ENCODE data around the gene RNU1-1.
"Not testable (repeated sequence)": the region's sequence is repeated elsewhere in the genome, so short reads cannot be mapped to it uniquely, and the experiment has no call there.

Gene RNU1-1
- 1.3 to 3.7 reads per million in 2 experiments for total RNA-seq

DNA sequence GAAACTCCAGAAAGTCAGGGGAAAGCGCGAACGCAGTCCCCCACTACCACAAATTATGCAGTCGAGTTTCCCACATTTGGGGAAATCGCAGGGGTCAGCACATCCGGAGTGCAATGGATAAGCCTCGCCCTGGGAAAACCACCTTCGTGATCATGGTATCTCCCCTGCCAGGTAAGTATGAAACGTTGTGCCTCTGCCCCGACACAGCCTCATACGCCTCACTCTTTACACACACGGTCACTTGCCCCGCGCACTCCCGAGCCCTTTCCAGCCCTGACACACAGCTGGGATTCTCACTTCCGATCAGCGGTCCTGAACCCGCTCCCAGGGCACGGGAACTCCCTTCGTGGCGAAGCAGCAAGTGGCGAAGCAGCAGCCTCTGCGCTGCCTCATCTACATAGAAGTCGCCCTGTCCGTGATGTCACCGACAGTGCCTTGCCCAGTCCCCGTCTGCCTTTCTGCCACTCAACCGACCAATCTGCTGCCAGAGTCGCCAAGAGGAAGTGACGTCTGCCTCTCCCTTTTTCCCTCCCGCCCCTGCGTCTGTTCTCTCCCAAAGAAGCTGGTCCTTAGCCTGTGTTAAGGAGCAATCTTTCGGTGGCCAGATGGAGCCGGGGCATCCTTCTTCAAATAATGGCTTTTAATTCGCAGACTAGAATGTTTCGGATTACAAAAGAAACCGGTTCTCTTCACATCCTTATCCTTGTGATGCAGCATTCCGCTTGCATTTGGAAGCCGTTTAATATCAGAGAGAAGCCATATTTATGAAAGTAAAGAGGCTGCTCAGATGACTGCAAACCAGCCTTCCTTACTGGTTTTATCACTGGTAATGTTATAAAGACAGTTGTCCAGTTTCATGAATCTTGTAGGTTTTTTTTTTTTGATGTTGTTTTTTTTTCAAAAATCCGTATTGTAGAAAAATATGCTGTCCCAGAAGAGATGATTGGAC, at the start of gene RNU1-1:
Gene RNU1-1, minus strand, starts transcription at position 179 of the 949 bp plus-strand sequence.
- peak; percentile 63 for DNase-seq (ENCODE audit: low read depth)

DNA sequence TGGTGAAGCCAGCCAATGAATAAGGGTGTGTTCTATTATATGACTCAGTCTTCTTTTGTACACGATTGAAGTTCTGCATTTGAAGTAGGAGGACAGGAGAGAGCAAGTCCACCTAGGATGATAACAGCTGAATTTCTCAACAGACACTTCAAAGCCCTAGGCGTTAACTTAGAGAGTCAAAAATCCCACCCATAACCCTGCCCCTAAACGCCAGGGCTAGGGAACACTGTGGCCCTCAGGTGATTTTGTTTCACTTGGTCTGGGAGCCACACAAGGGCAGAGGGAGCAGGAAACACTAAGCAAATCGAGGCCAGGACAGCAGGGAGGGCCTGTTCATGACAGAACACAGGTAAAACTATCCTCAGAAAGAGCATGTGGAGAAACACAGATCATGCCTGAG, 47.0 kb upstream of the RNU1-1 start:
- not testable (repeated sequence) for DNase-seq (ENCODE audit: low read depth)

DNA sequence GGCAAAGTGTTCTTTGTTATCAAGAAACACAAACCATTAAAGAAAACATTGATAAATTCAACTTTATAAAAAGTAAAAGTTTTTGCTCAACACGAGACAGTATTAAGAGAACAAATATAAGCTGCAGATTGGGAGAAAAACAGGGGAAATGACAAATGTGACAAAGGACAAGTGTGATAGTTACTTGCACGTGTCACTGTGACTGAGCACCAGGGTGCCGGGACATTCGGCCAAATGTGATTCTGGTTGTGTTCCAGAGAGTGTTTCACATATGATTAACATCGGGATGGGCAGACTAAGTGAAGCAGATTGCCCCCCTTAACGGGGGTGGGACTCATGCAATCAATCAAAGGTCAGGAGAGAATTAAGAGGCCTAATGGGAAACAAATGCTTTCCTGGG, 46.4 kb upstream of the RNU1-1 start:
- DNase-seq (ENCODE audit: low read depth): not testable (repeated sequence)

DNA sequence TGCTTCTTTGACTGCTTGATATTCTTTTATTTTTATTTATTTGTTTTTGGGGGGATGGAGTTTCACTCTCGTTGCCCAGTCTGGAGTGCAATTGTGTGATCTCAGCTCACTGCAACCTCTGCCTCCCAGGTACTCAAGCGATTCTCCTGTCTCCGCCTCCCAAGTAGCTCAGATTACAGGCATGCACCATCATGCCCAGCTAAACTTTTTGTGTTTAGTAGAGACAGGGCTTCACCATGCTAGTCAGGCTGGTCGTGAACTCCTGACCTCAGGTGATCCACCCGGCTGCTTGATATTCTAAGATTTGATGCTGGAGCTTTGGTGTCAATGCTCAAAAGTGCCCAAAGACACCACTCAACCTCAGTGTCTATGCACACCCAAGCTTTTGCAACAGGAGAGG, 45.6 kb upstream of the RNU1-1 start:
- not testable (repeated sequence) for DNase-seq (ENCODE audit: low read depth)

DNA sequence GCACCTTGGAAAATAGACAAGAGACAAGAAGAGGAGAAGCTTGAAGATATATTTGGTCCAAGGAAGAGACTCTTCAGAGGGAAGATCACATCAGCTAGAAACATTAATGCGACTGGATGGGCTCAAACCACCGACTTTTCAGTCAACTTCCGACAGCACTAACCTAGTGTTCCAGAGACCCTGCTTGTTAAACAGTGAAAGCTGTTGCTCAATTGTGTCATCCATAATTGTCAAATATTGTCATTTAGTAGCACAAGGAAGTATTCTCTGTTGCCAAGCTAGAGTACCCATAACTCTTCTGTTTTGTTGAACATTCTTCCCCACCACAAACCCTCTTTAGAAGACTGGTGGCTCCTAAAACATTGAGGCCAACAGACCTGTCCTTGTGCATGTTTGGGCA, 42.9 kb upstream of the RNU1-1 start:
- not testable (repeated sequence) for DNase-seq (ENCODE audit: low read depth)

DNA sequence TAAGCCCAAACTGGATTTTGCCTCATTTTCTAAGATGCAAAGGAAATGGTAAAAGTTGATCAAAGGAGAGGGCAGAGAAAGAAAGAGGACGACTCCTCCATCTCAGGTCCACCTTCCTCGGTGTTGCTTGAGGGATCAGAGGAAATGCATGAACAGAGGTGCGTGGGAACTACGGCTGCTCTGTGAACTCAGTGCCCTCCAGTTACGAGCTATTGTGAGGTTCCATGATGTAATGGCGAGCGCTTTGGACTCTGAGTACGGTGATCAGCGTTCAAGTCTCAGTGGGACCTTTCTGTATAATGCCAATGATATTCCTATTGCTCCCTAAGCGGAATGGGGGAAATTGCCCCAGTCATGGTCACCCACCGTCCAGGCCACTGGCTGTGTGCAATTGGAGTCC, 39.2 kb upstream of the RNU1-1 start:
- not testable (repeated sequence) for DNase-seq (ENCODE audit: low read depth)

DNA sequence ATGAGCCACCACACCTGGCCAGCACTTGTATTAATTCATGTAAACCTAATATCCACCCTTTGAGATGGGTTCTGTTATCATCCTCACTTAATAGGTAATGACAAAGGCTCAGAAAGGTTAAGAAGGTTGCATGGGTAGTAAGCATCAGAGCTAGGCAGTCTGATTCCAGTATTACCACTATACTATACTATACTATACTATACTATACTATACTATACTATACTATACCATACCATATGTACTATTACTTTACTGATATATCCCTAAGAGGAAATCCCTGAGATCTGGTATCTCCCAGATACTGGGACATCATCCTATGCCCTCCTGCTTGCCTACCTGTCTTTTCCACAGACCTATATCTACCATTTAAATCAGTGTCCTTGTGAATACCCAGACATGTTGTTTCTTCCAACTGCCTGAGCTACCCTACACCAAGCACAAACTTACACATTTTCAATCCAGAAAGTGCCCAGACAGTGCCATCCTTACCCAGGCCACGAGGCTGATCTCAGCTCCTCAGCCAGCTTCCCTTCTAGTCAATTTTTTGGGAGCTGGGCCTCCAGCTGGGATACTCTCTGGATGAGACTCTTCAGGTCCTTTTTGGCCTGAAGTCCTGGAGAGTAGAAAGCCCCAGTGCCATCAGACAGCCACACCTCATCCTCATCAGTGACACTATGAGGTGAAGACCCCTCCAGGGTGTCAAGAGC, 36.3 kb upstream of the RNU1-1 start:
- DNase-seq (ENCODE audit: low read depth): not testable (repeated sequence)

DNA sequence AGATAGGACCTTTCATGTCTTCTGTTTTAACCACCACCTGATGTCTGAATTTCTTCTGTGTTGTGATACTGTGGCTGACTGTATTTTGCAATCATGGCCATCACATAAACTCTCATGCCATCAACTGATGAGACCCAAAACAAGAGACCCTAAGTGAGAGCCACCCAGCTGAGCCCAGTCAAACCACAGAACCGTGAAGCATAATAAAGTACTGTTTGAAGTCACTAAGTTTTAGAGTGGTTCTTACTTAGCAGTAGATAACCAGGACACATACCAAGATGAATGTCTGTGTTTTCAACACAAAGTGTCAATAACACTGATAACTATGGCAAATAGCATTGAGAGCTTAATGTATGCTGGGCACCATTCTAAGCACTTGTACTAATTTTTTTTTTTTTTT, 35.5 kb upstream of the RNU1-1 start:
- not testable (repeated sequence) for DNase-seq (ENCODE audit: low read depth)

DNA sequence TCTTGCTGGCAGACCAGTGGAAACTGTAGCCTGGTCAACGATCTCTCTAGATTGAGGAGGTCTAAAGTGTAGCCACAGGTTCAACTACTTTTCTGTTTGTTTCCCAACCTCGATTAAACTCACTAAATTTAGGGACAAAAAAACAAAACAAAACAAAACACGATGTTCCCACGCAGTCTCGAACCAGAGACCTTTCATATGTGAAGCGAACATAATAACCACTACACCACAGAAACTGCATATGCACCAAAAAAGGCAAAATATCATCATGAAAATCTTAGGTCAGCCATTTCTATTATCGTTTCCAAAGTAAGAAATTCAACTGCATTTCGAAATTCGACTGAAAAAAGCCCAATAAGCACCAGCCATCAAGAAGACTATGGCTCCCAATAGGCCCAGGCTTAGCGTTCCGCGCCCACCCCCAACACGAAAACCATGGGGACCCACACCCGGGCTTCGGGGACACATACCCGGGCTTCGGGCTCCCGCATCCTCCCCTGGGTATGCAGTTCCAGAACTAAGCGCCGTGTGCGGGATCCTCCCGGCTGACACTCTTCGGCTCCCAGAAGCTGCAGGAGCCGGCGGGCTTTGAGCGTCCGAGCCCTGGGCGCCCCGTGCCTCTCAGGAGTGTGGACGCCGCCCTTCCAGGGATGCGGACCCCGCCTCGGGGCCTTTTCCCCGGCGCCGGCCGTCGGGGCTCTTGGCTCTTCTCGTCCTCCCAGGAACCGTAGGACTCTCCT, 33.6 kb upstream of the RNU1-1 start:
- not testable (repeated sequence) for DNase-seq (ENCODE audit: low read depth)

DNA sequence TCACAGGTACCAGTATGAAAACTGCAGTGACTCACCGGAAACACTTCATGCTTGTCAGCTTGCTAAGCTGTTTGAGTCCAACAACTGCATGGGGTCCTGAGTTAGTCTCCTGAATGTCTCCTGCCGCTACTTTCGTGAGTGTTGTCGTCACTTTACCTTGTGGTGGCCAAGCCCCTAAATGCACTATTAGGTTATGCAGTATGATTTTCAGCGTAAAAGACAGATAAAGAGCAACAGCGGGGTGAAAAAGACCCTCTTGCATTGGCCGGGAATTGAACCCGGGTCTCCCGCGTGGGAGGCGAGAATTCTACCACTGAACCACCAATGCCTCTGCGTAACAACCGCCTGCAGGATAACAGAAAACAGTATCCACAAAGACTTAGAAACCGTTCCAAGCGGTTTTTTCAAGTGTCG, 31.6 kb upstream of the RNU1-1 start:
- not testable (repeated sequence) for DNase-seq (ENCODE audit: low read depth)

DNA sequence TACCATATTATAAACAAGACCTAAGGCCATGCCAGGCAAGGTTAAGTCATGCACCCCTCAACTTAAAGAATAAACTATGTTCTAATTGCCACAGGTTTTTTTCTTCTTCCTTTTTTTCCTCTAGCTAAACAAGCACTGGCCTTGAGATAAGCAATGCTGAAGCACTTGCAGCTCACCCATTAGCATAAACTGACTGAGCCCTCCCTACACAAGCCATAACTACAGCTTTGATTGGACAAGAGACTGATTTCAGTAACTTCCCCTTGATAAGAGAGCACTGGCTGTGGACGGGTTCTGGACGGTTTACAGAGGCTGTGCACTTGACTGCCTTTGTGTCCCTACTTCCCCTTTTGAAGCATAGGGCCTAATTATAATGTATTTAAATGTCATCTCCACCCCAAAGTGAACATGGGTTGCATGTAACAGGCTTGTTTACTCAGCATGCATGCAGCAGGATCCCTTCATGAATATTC, 26.4 kb upstream of the RNU1-1 start:
- not testable (repeated sequence) for DNase-seq (ENCODE audit: low read depth)

DNA sequence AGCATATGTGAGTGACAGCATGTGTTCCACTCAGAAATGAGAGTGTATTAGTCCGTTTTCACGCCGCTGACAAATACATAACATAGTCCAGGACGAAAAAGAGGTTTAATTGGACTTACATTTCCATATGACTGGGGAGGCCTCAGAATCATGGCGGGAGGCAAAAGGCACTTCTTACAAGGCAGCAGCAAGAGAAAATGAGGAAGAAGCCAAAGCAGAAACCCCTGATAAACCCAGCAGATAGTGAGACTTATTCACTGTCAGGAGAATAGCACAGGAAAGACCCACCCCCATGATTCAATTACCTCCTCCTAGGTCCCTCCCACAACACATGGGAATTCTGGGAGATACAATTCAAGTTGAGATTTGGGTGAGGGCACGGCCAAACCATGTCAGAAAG, 23.4 kb upstream of the RNU1-1 start:
- DNase-seq (ENCODE audit: low read depth): not testable (repeated sequence)

DNA sequence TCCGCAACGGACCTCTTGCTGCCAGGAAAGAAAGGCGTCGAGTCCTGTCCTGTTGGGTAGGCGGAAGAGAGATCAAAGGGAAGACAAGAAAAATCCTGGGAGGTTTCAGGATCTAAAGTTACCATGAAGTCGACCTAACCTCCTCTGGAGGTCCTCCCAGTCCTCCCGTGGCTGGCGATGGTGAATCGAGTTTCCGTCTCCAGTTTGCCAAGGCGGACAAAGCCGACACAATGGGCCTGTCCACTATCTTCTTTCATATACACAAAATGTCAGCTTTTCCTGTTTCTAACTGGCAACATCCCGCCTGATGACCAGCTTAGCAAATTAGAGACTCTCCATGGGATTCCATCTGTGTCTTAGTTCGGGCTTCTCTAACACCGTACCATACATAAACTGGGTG, 22.7 kb upstream of the RNU1-1 start:
- DNase-seq (ENCODE audit: low read depth): not testable (repeated sequence)

DNA sequence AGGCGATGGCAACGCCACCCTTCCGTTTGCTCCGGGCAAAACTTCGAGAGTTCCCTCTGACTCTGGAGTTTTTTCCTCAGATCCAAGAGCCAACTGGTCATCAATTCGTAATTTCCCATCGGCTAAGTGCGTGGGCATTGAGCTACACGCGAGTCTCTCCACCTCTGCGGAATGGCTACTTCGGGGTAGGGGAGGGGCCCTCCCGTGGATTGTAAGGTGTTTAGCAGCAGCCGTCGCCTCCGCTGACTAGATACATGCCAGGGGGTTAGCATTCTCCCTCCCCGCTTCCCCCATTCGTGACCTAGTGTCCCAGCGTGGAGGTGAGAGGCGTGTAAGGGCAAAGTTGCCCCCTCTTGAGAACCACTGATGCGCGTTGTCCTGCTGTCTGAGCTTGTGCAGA, 21.8 kb upstream of the RNU1-1 start:
- not testable (repeated sequence) for DNase-seq (ENCODE audit: low read depth)

DNA sequence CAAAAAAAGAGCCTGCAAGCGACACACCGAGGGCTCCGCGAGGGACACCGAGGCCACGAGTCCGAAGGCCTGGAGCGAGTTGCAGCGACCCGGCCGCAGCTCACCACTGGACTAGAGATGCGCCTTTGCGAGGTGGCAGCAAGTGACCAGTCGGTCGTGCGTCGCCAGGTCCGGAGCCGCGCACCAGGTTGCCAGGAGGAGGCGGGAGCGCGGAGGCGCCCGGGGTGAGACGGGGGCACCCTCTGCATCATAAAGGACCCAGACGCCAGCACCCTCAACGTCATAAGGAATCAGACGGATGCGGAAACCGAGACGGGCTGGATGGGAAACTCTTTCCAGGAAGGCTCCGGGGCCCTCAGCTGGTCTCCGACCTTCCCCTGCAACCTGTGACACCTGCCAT, 21.4 kb upstream of the RNU1-1 start:
- not testable (repeated sequence) for DNase-seq (ENCODE audit: low read depth)

DNA sequence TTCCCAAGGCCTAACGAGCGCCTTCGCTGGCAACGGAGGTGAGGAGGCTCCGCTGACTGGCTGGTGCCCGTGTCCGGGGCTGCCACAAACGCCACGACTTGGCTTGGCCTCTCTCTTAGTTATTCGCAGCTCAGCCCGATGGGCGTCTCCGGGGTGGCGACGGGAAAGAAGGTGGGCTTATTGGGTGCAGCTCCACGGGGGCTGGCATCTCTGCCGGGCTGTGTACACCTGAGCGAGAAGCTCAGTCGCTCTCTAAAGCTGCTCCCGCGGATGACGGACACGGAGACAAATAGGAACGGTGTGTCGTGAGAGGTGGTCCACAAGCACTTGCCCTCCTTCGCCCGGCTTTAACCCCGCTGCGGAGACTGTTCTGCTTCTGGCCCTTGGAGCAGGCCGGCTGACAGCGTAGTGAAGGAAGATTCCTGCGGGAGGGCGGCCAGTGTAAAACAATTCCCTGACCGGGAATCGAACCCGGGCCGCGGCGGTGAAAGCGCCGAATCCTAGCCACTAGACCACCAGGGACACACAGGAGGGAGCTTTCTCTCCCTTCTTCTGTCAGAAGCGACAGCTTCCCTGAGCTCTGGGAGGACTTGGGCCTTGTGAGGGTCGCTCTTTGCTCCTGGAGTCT, 20.9 kb upstream of the RNU1-1 start:
- DNase-seq (ENCODE audit: low read depth): not testable (repeated sequence)

DNA sequence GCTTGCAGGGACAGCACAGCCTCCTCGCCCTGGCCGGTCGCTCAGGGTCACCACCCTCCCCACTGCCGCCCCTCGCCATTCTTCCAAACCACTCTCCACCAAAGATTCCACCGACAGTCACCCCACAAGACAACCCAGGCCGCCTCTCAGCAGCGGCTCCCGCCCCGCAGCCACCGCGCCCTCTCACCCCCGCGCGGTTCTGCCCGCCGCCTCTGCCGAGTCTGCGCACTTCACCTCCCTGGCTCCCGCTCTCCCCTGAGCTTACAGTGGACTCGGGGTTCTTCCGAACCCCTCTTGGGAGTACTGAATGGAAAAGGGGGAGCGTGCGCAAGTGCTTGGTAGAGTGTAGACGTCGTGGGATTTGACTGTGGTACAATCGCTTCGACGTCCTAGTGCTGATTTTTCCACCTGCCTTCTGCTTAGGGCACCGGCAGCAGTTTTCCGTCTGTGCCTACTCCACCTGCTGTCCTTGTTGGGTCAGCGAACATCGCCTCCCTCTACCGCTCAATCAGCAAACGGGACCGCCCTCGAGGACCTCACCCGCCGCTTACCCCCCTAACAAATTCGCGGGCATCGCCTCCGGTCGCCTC, 20.2 kb upstream of the RNU1-1 start:
- DNase-seq (ENCODE audit: low read depth): not testable (repeated sequence)

DNA sequence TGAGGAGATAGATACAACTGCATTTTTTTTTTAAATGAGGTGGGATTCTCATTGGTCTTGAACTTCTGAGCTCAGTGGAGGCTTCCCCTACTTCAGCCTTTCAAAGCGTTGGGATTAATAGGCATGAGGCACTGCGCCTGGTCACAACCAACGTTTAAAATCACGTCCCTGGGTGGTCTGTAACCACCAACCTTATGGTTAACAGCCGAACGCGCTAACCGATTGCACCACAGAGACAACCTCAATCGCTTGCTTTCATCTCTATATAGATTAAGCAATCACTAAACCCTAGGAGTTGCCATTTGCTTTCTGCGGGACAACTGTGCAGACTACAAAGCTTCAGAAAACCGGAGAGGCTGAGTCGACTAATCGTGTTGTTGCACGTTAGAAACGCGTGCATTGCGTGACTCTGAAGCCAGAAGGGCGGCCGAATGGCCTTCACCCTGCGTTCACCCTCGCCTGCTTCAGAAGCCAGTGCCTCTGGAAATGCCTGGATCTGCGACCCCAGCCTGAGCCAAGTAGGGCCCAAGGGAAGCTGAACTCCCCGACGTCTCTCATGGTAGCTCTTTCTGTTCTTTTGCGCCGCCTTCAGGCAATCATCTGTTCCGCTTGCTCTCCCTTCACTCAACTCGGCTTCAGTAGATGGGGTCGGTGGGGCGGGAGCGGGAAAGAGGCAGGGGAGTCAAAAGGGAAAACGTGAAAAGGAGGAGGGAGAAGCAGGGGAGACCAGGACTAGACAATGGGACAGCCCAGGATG, 18.3 kb upstream of the RNU1-1 start:
- DNase-seq (ENCODE audit: low read depth): not testable (repeated sequence)

DNA sequence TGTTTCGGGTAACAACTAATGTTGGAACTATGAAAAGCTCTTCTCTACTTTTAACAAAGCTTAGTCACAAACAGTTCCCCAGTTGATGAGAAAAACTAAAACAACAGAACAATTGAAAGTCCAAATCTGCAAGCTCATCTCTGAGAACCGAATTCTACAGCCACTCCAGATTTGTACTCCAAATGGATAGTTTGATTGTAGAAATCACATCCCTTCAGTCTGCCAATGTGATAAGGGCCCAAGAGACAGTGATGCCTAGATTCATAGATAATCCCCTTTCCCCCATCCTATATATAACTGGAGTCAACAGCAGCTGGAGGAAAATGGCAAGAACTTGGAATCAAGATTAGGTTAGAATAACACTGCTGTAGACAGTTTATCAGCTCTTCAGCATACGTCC, 14.3 kb upstream of the RNU1-1 start:
- DNase-seq (ENCODE audit: low read depth): not testable (repeated sequence)

DNA sequence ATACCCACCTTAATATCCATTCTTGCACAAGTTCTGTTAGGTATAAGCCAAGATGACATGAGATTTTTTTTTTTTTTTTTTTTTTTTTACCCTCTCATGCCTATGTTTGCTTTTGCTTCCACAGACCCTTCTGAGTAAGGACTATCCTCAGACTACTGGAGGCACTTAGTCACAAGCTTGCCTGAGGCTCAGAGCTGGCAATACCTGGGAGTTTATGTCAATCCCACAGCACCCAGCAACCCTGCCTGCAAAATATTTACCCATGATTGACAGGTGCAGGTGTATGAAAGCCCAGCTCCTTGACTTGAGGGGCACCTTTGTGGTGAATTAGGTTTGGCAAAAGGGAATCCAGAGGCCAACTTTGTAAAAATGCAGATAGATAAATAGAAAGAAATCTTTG, 11.7 kb upstream of the RNU1-1 start:
- DNase-seq (ENCODE audit: low read depth): not testable (repeated sequence)

All from T follicular helper cell (primary cell).